ENCODE measurements around the gene COLGALT1.
"Not testable (repeated sequence)": the region's sequence is repeated elsewhere in the genome, so short reads cannot be mapped to it uniquely, and the experiment has no call there.

Gene COLGALT1

DNA sequence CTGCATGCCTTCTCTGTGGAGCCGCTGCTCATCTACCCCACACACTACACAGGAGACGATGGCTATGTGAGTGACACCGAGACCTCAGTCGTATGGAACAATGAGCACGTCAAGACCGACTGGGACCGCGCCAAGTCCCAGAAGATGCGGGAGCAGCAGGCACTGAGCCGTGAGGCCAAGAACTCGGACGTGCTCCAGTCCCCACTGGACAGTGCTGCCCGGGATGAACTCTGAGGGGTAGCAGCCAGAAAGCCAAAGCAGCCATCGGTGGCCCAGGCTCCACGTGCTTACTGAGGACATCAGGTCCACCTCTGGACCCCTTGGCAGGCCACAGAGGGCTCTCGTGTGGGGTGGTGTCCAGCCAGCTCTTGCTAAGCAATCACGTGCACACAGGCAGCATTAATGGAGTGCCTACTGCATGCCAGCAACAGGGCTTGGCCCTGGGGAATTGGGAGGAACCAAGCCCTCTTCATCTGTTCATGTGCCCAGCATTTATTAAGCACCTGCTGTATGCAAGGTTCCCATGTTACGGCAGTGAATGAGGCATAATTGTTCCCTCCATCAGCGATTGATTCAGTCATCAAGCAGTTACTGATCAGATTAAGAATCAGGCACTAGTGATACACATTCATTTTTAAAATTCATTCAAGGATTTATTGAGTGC, 25.9 kb downstream of the COLGALT1 start:
- H3K27ac ChIP-seq (ENCODE audit: poor library complexity, severe bottlenecking) = no peak overlapping the region
- H3K4me1 ChIP-seq (ENCODE audit: insufficient read depth, poor library complexity, severe bottlenecking) = no peaks in the 10 kb centered on the region
- DNase-seq (ENCODE audit: low spot score) (no peak), ATAC-seq (ENCODE audit: low read depth) (no peak)
- H3K36me3 ChIP-seq (ENCODE audit: low read depth) = peaks cover 50% of the 10 kb centered on the region
- H3K27me3 ChIP-seq (ENCODE audit: insufficient read depth, poor library complexity, severe bottlenecking) = no peaks in the 10 kb centered on the region
- TF ChIP-seq, protein P1, sequence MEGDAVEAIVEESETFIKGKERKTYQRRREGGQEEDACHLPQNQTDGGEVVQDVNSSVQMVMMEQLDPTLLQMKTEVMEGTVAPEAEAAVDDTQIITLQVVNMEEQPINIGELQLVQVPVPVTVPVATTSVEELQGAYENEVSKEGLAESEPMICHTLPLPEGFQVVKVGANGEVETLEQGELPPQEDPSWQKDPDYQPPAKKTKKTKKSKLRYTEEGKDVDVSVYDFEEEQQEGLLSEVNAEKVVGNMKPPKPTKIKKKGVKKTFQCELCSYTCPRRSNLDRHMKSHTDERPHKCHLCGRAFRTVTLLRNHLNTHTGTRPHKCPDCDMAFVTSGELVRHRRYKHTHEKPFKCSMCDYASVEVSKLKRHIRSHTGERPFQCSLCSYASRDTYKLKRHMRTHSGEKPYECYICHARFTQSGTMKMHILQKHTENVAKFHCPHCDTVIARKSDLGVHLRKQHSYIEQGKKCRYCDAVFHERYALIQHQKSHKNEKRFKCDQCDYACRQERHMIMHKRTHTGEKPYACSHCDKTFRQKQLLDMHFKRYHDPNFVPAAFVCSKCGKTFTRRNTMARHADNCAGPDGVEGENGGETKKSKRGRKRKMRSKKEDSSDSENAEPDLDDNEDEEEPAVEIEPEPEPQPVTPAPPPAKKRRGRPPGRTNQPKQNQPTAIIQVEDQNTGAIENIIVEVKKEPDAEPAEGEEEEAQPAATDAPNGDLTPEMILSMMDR (IDR thresholded peaks at IDR 0.05; ENCODE audit: poor library complexity, severe bottlenecking) = no peak
- H3K9me3 ChIP-seq (ENCODE audit: severe bottlenecking) = no peaks in the 10 kb centered on the region
- no peak overlapping the region for H3K4me3 ChIP-seq (ENCODE audit: severe bottlenecking)

GRCh38 chr19:17582613-17583012, 27.2 kb downstream of the COLGALT1 start:
- Histone ChIP-seq H3K36me3 (ENCODE audit: low read depth) (peaks cover 47% of the 10 kb centered on the region), H3K4me3 (ENCODE audit: severe bottlenecking) (no peak overlapping the region), H3K27ac (ENCODE audit: poor library complexity, severe bottlenecking) (no peak overlapping the region), H3K9me3 (ENCODE audit: severe bottlenecking) (no peaks in the 10 kb centered on the region), H3K27me3 (ENCODE audit: insufficient read depth, poor library complexity, severe bottlenecking) (no peaks in the 10 kb centered on the region), H3K4me1 (ENCODE audit: insufficient read depth, poor library complexity, severe bottlenecking) (no peaks in the 10 kb centered on the region)
- DNase-seq (ENCODE audit: low spot score) (no peak), ATAC-seq (ENCODE audit: low read depth) (no peak)
- TF ChIP-seq, protein P1 (IDR thresholded peaks at IDR 0.05; ENCODE audit: poor library complexity, severe bottlenecking) = no peak

GRCh38 chr19:17584132-17584531, 28.7 kb downstream of the COLGALT1 start:
- DNase-seq (ENCODE audit: low spot score) = no peak
- peaks cover 35% of the 10 kb centered on the region for H3K36me3 ChIP-seq (ENCODE audit: low read depth)
- no peak overlapping the region for H3K4me3 ChIP-seq (ENCODE audit: severe bottlenecking)
- TF ChIP-seq, protein P1 (IDR thresholded peaks at IDR 0.05; ENCODE audit: poor library complexity, severe bottlenecking) = no peak
- no peak for ATAC-seq (ENCODE audit: low read depth)
- no peaks in the 10 kb centered on the region for H3K4me1 ChIP-seq (ENCODE audit: insufficient read depth, poor library complexity, severe bottlenecking)
- no peaks in the 10 kb centered on the region for H3K27me3 ChIP-seq (ENCODE audit: insufficient read depth, poor library complexity, severe bottlenecking)
- H3K9me3 ChIP-seq (ENCODE audit: severe bottlenecking) = no peaks in the 10 kb centered on the region
- no peak overlapping the region for H3K27ac ChIP-seq (ENCODE audit: poor library complexity, severe bottlenecking)

- DNase-seq (ENCODE audit: low spot score); H3K27me3 ChIP-seq (ENCODE audit: insufficient read depth, poor library complexity, severe bottlenecking); H3K4me1 ChIP-seq (ENCODE audit: insufficient read depth, poor library complexity, severe bottlenecking); H3K27ac ChIP-seq (ENCODE audit: poor library complexity, severe bottlenecking); H3K4me3 ChIP-seq (ENCODE audit: severe bottlenecking); H3K9me3 ChIP-seq (ENCODE audit: severe bottlenecking); ATAC-seq (ENCODE audit: low read depth): not testable (repeated sequence)
- peaks cover 24% of the 10 kb centered on the region for H3K36me3 ChIP-seq (ENCODE audit: low read depth)
Measured at GRCh38 chr19:17585395-17585794, 29.9 kb downstream of the COLGALT1 start.

DNA sequence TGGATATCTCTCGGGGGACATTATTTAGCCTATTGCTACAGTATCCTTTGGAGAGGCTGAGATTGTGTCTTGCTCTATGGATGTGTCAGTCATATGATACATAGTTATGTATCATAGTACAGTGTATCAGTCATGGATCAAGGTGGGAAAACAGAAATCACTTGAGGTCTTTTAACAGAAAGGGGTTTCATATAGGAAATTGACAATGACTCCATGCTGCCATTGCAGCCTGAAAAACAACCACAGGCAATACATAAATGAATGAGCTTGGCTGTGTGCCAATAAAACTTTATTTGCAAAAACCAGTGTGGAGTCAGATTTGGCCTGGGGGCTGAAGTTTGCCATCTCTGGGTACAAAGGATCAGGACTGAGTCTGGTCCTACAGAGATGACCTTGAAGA, 35.4 kb downstream of the COLGALT1 start:
- Histone ChIP-seq H3K27me3 (ENCODE audit: insufficient read depth, poor library complexity, severe bottlenecking) (no peaks in the 10 kb centered on the region), H3K9me3 (ENCODE audit: severe bottlenecking) (no peaks in the 10 kb centered on the region), H3K27ac (ENCODE audit: poor library complexity, severe bottlenecking) (no peak overlapping the region), H3K4me1 (ENCODE audit: insufficient read depth, poor library complexity, severe bottlenecking) (no peaks in the 10 kb centered on the region), H3K36me3 (ENCODE audit: low read depth) (no peaks in the 10 kb centered on the region), H3K4me3 (ENCODE audit: severe bottlenecking) (no peak overlapping the region)
- TF ChIP-seq, protein P1 (IDR thresholded peaks at IDR 0.05; ENCODE audit: poor library complexity, severe bottlenecking) = no peak
- ATAC-seq (ENCODE audit: low read depth) = no peak
- no peak for DNase-seq (ENCODE audit: low spot score)

- H3K4me1 ChIP-seq (ENCODE audit: insufficient read depth, poor library complexity, severe bottlenecking); H3K27ac ChIP-seq (ENCODE audit: poor library complexity, severe bottlenecking); H3K27me3 ChIP-seq (ENCODE audit: insufficient read depth, poor library complexity, severe bottlenecking); H3K4me3 ChIP-seq (ENCODE audit: severe bottlenecking); H3K36me3 ChIP-seq (ENCODE audit: low read depth); DNase-seq (ENCODE audit: low spot score); H3K9me3 ChIP-seq (ENCODE audit: severe bottlenecking); ATAC-seq (ENCODE audit: low read depth): not testable (repeated sequence)
Measured at GRCh38 chr19:17594296-17594695, 38.8 kb downstream of the COLGALT1 start.

GRCh38 chr19:17598063-17598462, 42.6 kb downstream of the COLGALT1 start:
- not testable (repeated sequence) for H3K27ac ChIP-seq (ENCODE audit: poor library complexity, severe bottlenecking); DNase-seq (ENCODE audit: low spot score); H3K36me3 ChIP-seq (ENCODE audit: low read depth); ATAC-seq (ENCODE audit: low read depth); H3K9me3 ChIP-seq (ENCODE audit: severe bottlenecking); H3K27me3 ChIP-seq (ENCODE audit: insufficient read depth, poor library complexity, severe bottlenecking); H3K4me3 ChIP-seq (ENCODE audit: severe bottlenecking); H3K4me1 ChIP-seq (ENCODE audit: insufficient read depth, poor library complexity, severe bottlenecking)
